HG02571 (cell line): Measurements from ENCODE around the gene VARS1.
"Not testable (repeated sequence)": the region's sequence is repeated elsewhere in the genome, so short reads cannot be mapped to it uniquely, and the experiment has no call there.

Experiments used
- ATAC-seq: cut with Tn5 transposase; IDR thresholded peaks from one replicate; pipeline ENCODE4 v1.9.1; 2021; ENCODE audit warnings: mild to moderate bottlenecking, moderate library complexity; ENCODE audit not compliant: unreplicated experiment

VARS1 gene

DNA sequence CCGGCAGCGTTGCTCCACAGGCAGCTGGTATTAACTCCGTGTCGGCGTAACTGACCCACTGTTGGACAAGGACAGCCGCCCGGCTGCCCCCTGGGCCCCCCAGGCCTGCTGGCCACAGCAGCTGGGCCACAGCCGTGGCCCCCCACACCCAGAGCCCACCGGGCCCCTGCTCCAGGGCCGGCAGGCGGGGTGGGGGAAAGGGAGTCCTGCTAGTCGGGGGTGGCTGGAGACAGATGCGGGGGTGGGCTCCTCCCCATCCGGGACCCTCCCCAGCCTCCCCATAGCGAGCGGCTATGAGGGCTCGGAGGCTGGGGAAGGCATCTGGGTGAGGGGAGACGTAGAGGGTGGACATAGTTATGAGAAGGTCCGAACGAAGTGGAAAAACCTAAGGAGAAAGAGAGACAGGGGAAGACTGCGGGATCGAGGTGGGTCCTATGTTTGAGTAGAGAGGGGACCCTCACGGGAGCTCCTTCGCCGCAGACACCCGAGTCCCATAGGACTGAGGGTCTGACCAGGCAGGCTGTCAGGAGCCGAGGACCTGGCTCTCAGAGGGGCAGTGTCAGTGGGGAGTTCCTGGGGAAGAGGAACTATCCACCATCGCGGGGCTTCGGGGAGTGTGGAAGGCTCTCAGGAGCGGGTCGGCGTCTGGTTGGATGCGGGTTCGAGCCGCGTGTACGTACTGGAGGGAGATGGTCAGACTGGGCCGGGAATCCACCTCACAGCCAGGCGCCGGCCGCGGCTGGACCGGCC, 511 bp downstream of the VARS1 start:
- ATAC-seq: peak; percentile 8

DNA sequence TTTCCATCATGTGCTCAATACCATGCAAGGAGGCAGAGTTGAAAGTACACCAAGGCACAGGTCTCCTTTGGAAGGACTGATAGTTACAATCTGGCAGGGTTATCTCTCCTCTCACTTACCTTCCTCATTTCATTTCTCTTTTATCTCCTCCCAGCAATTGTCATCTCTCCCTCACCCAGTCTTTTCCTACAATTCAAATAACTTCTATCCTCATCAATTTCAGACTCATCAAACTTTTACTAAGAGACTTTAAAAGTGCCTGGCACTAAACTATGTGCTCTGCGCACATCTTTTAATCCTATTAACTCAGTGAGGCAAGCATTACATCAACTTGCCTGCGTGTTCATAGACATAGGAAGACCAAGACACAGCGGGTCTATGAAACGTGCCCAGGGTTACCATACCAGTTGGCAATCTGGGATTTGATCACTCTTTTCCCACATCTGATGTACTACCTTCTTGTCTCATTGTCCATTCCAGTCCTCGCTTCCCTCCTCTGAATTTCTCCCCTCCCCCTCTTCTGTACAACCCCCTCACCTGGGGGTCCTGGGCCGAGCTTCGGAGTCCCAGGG, 1.2 kb downstream of the VARS1 start:
- ATAC-seq: no peak

DNA sequence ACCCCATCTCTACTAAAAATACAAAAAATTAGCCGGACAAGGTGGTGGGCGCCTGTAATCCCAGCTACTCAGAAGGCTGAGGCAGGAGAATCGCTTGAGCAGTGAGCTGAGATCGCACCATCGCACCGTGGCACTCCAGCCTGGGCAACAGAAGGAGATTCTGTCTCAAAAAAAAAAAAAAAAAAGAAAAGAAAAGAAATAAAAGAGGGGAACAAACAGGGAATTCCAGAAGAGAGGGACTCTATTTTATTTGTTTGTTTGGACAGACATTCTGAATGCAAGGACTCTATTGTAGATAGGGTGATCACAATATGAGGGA, 1.7 kb downstream of the VARS1 start:
- not testable (repeated sequence) for ATAC-seq

DNA sequence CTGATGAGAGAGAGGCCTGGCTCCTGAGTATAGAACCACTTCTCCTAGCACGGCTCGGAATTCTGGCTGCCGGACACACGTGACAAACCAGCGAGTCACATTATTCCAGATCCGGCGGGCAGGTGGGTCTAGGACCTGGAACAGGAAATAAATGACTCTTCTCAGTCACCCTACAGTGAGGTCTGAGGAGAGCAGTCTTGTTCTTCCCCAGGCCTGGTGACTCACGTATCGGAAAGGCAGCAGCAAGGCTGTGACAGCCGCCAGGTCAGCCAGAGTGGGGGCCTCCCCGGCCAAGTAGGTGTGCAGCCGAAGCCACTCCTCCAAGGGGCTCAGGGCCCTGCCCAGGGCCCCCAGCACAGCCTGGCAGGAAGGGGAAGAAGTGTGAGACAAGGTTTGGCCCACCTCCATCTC, 2.8 kb downstream of the VARS1 start:
- ATAC-seq: no peak

DNA sequence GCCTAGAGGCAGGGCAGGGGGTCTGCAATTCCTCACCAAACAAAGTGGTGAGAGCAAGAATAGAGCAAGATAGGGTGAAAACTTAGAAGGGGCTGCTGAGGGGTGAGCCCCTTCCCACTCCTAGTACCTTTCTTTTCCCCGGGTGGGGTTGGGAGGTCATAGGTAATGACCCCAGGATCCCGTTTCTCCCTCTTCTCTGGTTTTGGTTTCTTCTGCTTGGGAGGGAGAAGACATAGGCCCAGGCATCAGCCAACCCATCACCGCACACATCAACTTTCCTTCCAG, 3.5 kb downstream of the VARS1 start:
- ATAC-seq: no peak

DNA sequence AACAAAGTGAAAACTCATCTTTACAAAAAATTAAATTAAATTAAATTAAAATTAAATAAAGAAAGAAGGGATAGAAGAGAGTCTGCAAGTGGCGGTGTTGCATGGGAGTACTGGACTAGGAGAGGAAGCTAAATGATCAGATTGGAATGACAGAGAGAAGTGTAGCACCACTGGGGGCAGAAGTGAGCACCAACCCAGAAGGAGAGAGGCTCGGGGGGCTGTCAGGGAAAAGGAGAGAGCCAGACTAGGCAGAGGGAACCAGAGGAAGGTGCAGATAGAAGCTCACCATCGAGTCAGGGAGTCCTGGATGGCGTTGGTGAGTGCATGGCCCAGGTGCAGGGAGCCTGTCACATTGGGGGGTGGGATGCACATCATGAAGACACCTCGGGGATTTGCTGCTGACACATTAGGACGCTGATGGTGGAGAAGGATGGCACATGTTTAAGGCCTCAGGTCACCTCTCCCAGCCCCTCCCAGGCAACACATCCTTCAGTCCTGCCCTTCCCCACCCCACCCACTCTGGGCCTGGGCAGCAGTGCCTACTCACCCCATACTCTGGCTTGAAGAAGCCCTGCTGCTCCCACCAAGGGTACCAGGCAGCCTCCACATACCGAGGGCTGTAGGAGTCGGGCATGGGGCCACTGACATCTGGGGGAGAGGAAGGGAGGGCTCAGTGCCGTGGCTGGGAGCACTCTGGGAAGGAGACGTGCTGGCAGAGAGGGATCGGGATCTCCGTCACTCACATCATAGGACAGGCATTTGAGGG, 4.0 kb downstream of the VARS1 start:
- ATAC-seq: no peak

DNA sequence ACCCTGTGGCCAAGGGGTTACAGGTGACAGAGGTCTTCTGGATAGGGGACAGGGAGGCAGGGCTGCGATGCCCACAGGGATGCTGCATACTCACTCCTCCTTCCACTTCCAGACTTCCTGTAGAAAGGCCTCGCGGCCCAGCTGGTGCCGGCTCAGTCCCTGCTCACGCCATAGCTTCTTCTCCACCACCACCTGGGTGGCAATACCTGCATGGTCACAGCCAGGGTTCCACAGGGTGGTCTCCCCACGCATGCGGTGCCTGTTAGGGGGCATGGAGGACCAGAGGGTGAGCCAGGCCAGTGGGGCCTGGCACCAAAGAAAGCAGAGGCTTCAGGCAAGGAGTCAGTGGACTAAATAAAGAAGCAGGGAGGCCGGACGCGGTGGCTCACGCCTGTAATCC, 10.1 kb downstream of the VARS1 start:
- ATAC-seq: no peak

DNA sequence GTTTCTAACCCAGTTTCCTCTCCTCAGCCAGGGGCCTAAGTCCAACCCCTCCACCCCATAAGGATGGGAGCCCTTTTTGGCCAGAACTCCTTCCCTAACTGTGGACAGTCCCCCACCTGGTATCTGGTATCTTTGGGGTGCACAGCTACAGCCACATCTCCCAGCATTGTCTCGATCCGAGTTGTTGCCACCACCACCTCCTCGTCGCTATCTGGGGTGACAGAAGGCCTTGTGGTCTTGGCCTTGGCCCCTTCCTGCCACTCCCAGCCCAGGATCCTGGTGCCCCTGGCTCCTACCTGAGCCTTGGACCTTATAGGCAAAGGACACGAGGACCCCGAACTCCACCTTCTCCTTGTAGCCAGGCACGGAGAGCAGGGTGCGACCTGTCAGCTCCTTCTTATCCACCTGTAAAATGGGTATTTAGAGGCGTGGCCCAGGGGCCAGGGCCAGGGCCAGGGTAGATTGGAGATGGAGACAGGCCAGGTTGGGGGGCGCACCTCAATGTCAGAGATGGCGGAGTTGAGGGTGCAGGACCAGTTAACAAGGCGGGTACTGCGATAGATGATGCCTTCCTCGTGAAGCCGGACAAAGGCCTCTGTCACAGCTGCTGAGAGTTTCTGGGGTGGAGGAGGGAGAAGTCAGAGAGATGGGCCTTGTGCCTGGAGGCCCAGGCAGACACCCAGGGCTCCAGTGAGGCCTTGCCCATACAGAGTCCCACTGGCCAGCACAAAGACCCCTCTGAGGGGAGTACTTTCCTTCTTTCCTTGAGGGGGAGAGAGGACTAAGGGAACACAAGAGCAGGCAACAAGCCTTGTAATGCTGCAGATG, 11.2 kb downstream of the VARS1 start:
- no peak for ATAC-seq

DNA sequence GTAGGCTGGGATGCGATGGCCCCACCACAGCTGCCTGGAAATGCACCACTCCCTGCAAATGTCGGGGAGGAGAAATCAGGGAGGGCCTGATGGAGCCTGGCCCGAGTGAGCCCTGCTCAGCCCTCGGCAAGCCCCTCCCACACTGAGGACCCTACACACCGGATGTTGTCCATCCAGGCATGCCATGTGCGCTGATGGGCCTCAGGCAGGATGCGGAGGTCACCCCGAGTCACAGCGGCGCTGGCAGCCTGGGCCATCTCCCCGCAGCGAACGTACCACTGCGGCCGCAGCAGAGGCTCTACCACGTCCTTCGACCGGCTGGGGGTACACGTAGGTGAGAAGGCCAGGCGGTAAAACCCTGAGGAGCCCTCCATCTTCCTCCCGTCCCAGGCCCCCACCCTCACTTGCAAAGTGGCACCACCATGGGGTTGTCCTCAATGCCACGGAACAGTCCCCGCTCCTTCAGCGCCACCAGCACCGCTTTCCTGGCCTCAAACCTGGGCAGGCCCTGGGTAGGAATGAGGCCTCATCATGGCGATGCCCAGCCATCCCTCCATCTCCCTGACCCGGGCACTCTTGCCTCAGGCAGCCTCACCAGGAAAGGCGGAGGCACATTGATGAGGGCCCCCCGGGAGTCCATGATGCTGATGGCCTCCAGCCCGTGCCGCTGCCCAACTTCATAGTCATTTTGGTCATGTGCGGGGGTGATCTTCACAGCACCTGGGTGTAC, 13.3 kb downstream of the VARS1 start:
- no peak for ATAC-seq

DNA sequence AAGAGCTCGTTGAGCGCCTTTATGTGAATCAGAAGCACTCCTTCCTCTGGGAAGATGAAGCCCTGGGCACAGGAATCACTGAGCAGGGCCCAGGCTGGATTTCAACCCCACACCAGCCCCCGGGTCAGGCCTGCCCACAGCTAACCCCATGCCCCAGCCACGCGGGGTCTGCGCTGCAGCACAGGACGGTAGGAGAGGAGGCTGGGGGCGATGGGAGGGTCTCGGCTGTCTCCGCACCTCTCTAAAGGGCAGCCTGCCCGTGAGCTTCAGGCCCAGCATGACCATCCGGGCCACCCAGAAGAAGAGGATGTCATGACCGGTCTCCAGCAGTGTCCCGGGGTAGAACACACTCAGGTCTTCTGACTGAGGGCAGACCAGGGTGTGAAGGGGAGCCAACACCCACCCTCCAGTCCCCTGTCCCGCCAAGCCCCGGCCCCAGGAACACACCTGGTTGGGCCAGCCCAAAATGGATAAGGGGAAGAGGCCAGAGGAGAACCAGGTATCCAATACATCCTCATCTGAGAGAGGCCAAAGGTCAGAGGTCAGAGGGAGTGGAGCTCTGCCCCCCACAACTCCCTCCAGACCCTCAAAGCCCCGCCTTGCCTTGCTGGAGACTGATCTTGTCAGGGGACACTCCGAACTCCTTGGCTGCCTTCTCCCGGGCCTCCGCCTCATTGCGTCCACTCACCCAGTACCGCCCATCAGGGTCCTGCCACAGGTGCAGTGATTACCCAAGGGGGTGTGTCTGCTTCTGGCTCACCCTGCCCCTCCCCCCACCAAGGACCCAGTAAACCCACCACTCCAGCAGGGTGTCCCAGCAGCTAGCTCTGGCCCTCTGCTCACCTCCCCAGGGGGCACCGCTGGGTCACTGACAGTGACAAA, 14.1 kb downstream of the VARS1 start:
- no peak for ATAC-seq

DNA sequence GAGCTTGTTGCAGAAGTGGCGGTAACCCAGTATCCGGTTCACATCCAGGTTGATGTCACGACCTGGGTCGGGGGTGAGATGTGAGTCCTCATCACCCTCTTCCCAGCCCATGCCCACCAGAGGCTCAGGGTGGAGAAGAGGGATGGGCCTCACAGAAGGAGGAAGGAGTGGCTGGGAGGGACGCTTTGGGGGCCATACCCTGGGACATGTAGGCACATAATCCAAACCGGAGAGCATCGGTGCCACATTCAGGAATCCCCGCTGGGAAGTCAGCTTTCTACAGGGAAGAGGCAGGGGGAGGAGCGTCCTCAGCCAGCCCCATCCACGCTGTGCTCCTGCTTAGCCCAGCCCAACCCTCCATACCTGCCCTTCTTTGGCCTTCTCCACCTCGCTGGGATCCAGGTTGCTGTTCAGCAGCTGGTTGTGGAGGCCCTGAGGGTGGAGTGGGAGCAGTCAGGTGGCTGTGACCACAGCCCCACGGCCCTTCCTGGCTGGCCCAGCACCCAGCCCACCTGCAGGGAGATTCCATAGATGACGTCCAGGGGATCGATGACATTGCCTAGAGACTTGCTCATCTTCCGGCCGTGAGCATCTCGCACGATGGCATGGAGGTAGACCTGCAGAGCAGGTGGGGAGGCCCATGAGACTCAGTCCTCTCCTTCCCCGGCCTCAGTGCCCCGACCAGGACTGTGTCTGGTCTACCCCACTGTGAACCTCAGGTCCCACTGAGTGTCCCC, 14.9 kb downstream of the VARS1 start:
- no peak for ATAC-seq

DNA sequence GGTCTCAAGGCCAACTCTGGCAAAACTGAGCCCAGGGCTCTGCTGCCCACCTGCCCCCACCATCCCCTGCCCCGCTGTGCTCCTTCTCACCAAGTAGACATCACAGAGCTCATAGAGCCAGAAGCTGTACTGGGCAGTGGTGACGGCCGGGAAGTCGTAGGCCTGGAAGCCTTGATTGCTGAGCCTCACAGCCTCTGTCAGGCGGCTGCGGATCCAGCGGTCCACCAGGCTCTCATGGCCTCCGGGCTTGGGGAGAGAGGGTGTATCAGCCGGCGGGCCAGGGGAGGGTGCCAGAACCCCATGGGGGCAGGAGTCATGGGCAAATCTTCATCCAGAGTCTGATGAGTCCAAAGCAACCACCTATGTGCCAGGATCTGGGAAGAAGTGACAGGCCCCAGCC, 15.6 kb downstream of the VARS1 start:
- ATAC-seq: no peak

DNA sequence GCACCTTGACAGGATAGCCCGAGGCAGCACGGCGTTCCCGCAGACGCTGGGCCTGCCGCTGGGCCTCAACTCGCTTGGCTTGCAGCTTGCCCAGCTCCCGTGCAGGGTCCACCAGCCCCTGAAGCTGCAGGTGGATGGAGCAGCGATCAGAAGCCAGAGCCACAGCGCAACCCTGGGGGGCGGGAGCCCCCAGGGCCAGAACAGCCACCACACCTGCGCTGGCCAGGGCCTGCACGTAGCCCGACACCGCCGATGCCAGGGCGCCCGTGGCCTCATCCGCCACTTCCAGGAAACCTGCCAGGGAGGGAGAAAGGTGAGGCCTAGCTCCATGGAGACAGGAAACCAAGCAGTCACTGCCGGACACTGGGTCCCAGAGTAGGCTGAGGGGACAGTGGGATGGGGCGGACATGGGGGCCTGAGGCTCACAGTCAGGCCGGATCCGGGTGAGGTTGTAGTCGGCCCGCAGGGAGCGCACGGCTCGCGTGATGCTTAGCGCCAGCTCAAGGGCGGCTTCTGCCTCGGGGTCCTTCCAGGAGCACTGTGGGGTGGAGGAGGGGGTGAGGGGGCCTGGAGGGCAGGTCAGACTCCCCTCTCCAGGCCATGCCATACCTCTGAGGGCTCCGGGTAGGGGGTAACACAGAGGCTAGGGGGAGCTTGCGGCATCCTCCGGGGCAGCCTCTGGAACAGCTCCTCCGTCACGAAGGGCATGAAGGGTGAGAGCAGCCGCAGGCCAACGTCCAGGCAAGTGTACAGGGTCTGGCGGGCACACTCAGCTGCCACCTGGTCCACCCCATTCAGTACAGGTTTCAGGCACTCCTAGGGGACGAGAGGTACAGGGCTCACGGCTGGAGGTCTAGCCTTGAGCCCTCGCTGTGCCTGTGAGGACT, 16.3 kb downstream of the VARS1 start:
- ATAC-seq: no peak

DNA sequence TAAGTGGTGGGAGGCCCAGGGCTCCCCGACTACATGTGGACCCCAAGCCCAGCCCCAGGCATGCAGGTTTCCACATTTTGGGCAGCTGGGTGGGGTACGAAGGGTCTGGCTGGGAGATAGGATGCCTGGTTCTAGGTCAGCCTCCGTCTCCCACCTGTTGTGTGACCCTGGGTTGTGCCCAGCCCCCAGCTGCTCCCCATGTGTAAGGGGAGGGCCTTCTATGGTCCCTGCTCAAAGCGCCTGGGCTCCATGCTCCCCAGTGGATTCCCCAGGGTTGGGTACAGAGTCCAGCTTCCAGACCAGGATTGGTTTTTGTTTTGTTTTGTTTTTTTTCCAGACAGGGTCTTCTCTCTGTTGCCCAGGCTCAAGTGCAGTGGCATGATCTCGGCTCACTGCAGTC, 17.4 kb downstream of the VARS1 start:
- no peak for ATAC-seq

DNA sequence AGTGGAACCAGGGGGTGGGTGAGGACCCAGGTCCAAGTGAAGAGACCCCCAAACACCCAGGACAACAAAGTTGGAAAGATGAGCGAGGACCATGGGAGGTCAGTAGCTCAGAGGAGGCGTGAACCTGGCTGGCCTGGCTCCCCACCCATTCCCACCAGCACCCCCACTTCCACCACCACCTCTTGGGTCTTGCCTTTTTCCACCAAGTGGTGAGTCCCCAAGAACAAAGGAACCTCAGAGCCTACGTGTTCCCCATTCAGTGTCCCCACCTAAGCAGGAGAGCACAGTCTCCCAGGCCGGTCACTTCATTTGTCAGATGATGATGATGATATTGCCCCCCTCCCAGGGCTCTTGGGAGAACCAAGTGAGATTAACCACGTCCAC, 17.9 kb downstream of the VARS1 start:
- no peak for ATAC-seq

DNA sequence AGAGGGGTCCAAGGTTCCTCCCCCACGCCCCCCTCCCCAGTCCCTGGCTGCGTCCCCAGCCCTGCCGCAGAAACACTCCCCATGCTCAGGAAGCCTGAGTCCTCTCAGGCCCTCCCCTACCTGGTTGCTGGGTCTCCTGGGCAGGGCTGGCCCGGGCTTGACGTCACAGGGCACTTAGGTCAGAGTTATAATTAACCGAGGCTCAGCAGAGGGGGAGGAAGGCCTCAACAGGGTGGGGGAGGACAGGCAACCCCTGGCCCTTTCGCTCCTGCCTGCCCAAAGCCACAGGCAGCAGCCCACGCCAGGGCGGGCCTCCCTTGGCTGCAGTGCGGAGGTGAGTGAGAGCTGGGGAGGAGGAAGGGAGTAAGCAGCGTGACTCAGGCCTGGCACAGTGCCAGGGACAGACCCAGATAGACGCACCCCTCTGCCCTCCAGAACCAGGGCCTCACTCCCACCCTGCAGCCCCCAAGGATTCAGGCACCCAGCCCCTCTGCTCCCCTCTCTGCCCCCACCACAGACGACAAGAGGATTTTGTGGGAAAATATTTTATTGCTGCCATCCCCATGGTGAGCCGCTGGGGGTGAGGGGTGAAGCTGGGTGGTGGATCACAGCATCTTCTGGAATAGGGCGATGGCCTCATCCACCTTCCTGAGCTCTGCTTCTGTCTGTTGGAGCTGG, 18.4 kb downstream of the VARS1 start, which contains the start of gene VWA7:
TSS of gene VWA7 (minus strand) at position 340 of the 678 bp plus-strand sequence. CDS start 549 bp downstream, outside the sequence.
- ATAC-seq: peak; percentile 51

DNA sequence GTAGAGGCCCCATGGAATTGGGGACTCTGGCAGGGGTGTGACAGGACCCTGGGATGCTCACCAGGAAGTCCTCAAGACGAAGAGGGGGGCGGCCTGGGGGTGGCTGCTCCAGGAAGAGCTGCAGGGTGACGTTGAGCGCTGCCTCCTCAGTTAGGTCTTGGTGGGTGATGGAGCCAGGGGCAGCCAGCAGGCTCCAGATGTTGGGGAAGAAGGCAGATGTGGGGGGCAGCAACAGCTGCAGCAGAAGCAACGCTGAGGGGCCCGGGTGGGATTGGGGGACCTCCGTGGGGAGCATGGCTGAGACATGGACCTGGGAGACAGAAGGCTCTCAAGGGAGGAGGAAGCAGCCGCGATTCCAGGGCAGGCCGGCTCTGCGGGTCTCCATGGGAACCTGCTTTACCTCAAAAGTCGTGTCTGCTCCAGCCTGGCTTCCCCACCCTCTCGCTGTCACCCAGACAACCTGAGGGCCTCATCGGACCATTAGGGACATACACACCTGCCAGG, 19.0 kb downstream of the VARS1 start:
- no peak for ATAC-seq
